OCI-LY7 (cell line): Measurements from ENCODE around the gene CMPK2. TPM values are rescaled to one million over a fixed set of nuclear protein-coding genes. Genes with fewer than 3 reads are reported as not detected.

Experiments
- BruUV-seq: library from RNA; stranded (reverse); fragments of 400-500 nt; replicated peaks from 2 replicates; lab custom pipeline; 2021; lab: Mats Ljungman, UMichigan
- CTCF ChIA-PET: fragments of 300-600 bp; sonication (Branson Sonifier 250); formaldehyde crosslinking; loops from one replicate; lab custom pipeline; 2022; ENCODE audit warnings: antibody characterized with exemption; ENCODE audit not compliant: unreplicated experiment; lab: Charles Lee
- POLR2A ChIA-PET: fragments of 300-600 bp; sonication (Branson Sonifier 250); formaldehyde crosslinking; loops from one replicate; lab custom pipeline; 2022; ENCODE audit warnings: antibody characterized with exemption; lab: Charles Lee
- DNase-seq: peaks from one replicate; pipeline ENCODE4 v3.0.0-alpha.2; 2015; ENCODE audit warnings: low spot score
- H2AFZ ChIP-seq: fragments of 200-600 bp; sonication (generic), shearing (Covaris generic); 2 replicates; pipeline ENCODE4 v1.6.1; 2014; ENCODE audit warnings: mild to moderate bottlenecking, antibody characterized with exemption, low read length, moderate library complexity
- H3K27ac ChIP-seq: fragments of 200-600 bp; sonication (generic); 2 replicates; pipeline ENCODE4 v1.5.1; 2014; ENCODE audit warnings: mixed run types, low read depth, mild to moderate bottlenecking, moderate library complexity, low read length, inconsistent platforms; ENCODE audit not compliant: poor library complexity, severe bottlenecking
- H3K36me3 ChIP-seq: fragments of 200-600 bp; sonication (generic); 2 replicates; pipeline ENCODE4 v1.6.1; 2014; ENCODE audit warnings: mild to moderate bottlenecking, antibody characterized with exemption, low read length, moderate library complexity, mixed read lengths; ENCODE audit not compliant: insufficient read depth
- H3K4me1 ChIP-seq: fragments of 200-600 bp; sonication (generic); 2 replicates; pipeline ENCODE4 v1.5.1; 2014; ENCODE audit warnings: mild to moderate bottlenecking, low read length; ENCODE audit not compliant: insufficient read depth, poor library complexity, severe bottlenecking
- H3K4me2 ChIP-seq: fragments of 200-600 bp; sonication (generic); 2 replicates; pipeline ENCODE4 v1.6.1; 2014; ENCODE audit warnings: mild to moderate bottlenecking, low read length
- H3K4me3 ChIP-seq: fragments of 200-600 bp; sonication (generic); 2 replicates; pipeline ENCODE4 v1.5.1; 2014; ENCODE audit warnings: mild to moderate bottlenecking, low read depth, low read length; ENCODE audit not compliant: poor library complexity, severe bottlenecking
- H3K79me2 ChIP-seq: fragments of 200-600 bp; sonication (generic); 2 replicates; pipeline ENCODE4 v1.6.1; 2016; ENCODE audit warnings: low read depth, mild to moderate bottlenecking, low read length, moderate library complexity, mixed read lengths; ENCODE audit not compliant: insufficient read depth
- H3K9me2 ChIP-seq: fragments of 200-600 bp; sonication (generic); 2 replicates; pipeline ENCODE4 v1.6.1; 2016; ENCODE audit warnings: mild to moderate bottlenecking, low read length, mixed read lengths; ENCODE audit not compliant: insufficient read depth
- H3K9me3 ChIP-seq: fragments of 200-600 bp; sonication (generic); 2 replicates; pipeline ENCODE4 v1.6.1; 2014; ENCODE audit warnings: mild to moderate bottlenecking, mixed run types, low read length, mixed read lengths
- H4K20me1 ChIP-seq: fragments of 200-600 bp; sonication (generic); 2 replicates; pipeline ENCODE4 v1.6.1; 2014; ENCODE audit warnings: mild to moderate bottlenecking, antibody characterized with exemption, low read length, moderate library complexity, mixed read lengths; ENCODE audit not compliant: insufficient read depth
- EZH2phosphoT487 ChIP-seq: fragments of 200-600 bp; sonication (generic); IDR thresholded peaks from 2 replicates; pipeline ENCODE4 v1.6.1; 2018; ENCODE audit warnings: low read depth, borderline replicate concordance, mild to moderate bottlenecking, mixed run types, antibody characterized with exemption, low read length, moderate library complexity, mixed read lengths
- intact Hi-C: fragments of 100-400 bp; cut with micrococcal nuclease; formaldehyde crosslinking; loops from one replicate; pipeline ENCODE4 v1.10.0; 2022; ENCODE audit not compliant: unreplicated experiment
- total RNA-seq, 2 experiments: library from RNA; depleted of rRNA in 1 of 2; stranded (reverse); fragments of >200 nt in 1 of 2; shearing (Covaris generic) in 1 of 2; gene quantifications; 2 replicates each; pipeline ENCODE4 v1.2.3, GENCODE V29; 2014 to 2022
- TF ChIP-seq, protein P1 (sequence below): fragments of 200-600 bp; sonication (generic); conservative IDR thresholded peaks from 2 replicates; pipeline ENCODE4 v1.5.1; 2014; ENCODE audit warnings: mild to moderate bottlenecking, antibody characterized with exemption, low read length, moderate library complexity, mixed read lengths

The CMPK2 gene
- total RNA-seq, 2 experiments from 2014 or later: 0.99 TPM; not detected in 1

DNA sequence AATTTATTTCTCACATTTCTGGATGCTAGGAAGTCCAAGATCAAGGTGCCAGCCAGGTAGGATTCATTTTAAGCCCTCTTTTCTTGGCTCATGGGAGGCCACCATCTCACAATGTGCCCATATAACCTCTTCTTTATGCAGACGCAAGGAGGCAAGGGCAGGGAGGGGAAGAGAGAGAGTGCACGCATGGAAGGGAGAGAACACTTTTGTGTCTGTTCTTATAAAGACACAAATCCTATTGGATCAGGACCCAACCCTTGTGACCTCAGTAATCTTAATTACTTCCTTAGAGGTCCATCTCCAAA, 32.5 kb downstream of the CMPK2 start:
- Histone ChIP-seq H3K4me2 (no peak overlapping the region), H3K27ac (no peak overlapping the region), H3K9me2 (no peaks in the 10 kb centered on the region), H3K79me2 (no peaks in the 10 kb centered on the region), H2AFZ (no peak overlapping the region), H3K4me3 (no peak overlapping the region), H4K20me1 (no peaks in the 10 kb centered on the region), H3K9me3 (peaks cover 16% of the 10 kb centered on the region), H3K36me3 (no peaks in the 10 kb centered on the region), H3K4me1 (no peaks in the 10 kb centered on the region)
- ChIA-PET CTCF (no interaction called here), POLR2A (no interaction called here)
- BruUV-seq: no TSS peak
- intact Hi-C loops: no loop called here
- no peak for DNase-seq
- no peak for TF ChIP-seq EZH2phosphoT487
- TF ChIP-seq, protein P1, sequence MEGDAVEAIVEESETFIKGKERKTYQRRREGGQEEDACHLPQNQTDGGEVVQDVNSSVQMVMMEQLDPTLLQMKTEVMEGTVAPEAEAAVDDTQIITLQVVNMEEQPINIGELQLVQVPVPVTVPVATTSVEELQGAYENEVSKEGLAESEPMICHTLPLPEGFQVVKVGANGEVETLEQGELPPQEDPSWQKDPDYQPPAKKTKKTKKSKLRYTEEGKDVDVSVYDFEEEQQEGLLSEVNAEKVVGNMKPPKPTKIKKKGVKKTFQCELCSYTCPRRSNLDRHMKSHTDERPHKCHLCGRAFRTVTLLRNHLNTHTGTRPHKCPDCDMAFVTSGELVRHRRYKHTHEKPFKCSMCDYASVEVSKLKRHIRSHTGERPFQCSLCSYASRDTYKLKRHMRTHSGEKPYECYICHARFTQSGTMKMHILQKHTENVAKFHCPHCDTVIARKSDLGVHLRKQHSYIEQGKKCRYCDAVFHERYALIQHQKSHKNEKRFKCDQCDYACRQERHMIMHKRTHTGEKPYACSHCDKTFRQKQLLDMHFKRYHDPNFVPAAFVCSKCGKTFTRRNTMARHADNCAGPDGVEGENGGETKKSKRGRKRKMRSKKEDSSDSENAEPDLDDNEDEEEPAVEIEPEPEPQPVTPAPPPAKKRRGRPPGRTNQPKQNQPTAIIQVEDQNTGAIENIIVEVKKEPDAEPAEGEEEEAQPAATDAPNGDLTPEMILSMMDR: no peak

DNA sequence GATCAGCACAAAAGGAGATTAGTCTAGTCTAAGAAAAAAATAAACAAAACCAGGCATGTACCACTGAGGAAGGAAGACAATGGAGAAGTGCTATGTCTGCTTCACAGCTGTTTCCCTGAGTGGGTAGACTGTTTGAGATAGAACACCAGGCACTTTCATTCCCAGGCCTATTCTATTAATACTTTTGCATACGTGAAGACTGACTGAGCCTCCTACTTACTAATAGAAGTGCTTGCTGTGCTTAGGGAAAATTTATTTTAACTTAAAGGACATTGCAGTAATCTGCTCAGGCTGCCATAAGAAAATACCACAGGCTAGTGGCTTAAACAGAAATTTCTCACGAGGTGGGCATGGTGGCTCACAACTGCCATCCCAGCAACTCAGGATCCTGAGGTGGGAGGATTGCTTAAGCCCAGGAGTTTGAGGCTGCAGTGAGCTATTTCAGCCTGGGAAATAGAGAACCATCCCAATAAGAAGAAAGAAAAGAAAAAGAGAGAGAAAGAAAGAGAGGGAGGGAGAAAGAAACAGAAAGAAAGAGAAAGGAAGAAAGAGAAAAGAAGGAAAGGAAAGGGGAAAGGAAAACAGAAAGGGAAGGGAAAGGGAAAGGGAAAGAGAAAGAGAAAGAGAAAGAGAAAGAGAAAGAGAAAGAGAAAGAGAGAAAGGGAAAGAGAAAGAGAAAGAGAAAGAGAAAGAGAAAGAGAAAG, 33.0 kb downstream of the CMPK2 start:
- H3K4me3 ChIP-seq: no peak overlapping the region
- CTCF ChIA-PET: no interaction called here
- DNase-seq: no peak
- H3K9me2 ChIP-seq: no peaks in the 10 kb centered on the region
- H3K27ac ChIP-seq: no peak overlapping the region
- no peak for TF ChIP-seq EZH2phosphoT487
- TF ChIP-seq, protein P1: no peak
- H3K9me3 ChIP-seq: peaks cover 16% of the 10 kb centered on the region
- no peak overlapping the region for H2AFZ ChIP-seq
- H3K4me2 ChIP-seq: no peak overlapping the region
- intact Hi-C loops: no loop called here
- no peaks in the 10 kb centered on the region for H3K36me3 ChIP-seq
- no TSS peak for BruUV-seq
- POLR2A ChIA-PET: no interaction called here
- no peaks in the 10 kb centered on the region for H4K20me1 ChIP-seq
- peaks cover 4% of the 10 kb centered on the region for H3K4me1 ChIP-seq
- H3K79me2 ChIP-seq: no peaks in the 10 kb centered on the region

DNA sequence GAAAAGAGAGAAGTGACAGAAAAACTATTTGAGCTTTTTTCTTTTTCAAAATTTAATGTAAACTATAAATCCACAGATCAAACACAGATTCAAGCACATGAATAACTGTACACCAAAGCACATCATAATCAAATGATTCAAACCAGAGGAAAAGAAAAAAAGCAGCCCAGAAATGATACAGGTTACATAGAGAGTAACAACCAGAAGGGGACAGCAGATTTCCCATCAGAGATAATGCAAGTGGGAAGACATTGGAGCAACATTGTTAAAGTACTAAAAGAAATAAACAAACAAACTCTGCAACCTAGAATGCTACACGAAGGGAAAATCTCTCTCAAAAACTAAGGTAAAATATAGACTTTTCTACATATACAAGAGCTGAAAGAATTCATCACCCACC, 34.5 kb downstream of the CMPK2 start:
- ChIA-PET CTCF (no interaction called here), POLR2A (interaction anchor here (0.6 kb wide), 1 partner anchor 449 kb away, joined by 3 read pairs; no protein-coding TSS in a partner anchor)
- TF ChIP-seq, protein P1: no peak
- no peak for TF ChIP-seq EZH2phosphoT487
- Histone ChIP-seq H3K9me2 (no peaks in the 10 kb centered on the region), H3K79me2 (no peaks in the 10 kb centered on the region), H2AFZ (no peak overlapping the region), H3K4me2 (no peak overlapping the region), H3K27ac (no peak overlapping the region), H3K9me3 (peaks cover 16% of the 10 kb centered on the region), H3K4me1 (peaks cover 15% of the 10 kb centered on the region), H3K4me3 (no peak overlapping the region), H4K20me1 (no peaks in the 10 kb centered on the region), H3K36me3 (no peaks in the 10 kb centered on the region)
- BruUV-seq: no TSS peak
- intact Hi-C loops: no loop called here
- no peak for DNase-seq
